ENCODE measurements around the gene CHST12.
"Not testable (repeated sequence)": the region's sequence is repeated elsewhere in the genome, so short reads cannot be mapped to it uniquely, and the experiment has no call there.

Gene CHST12

GRCh38 chr7:2466675-2467074, 63.3 kb downstream of the CHST12 start:
- no peak for DNase-seq

- DNase-seq, result no peak
Measured at GRCh38 chr7:2468227-2468626, 64.8 kb downstream of the CHST12 start.

DNA sequence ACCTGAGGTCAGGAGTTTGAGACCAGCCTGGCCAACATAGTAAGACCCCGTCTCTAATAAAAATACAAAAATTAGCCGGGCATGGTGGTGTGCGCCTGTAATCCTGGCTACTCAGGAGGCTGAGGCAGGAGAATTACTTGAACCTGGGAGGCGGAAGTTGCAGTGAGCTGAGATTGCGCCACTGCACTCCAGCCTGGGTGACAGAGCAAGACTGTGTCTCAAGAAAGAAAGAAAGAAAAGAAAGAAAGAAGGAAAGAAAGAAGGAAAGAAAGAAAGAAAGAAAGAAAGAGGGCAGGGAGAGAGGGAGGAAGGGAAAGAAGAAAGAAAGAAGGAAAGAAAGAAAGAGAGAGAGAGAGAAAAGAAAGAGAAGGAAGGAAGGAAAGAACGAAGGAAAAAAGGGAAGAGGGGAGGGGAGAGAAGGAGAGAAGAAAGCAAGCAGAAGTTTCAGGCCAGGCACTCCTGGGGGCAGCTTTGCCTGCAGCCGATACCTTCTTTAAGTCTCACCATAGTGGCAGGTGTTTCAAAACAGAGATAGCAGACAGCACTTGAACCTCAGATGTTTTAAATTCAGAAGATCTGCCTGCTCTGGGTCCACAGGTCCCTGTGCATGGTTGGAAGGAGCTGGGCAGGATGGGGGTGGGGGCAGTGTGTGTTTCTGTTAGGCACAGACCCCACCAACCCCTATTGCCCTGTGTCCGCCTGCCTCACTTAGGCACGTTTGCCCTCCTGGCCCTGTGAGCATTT, 66.2 kb downstream of the CHST12 start:
- DNase-seq, result not testable (repeated sequence)

DNA sequence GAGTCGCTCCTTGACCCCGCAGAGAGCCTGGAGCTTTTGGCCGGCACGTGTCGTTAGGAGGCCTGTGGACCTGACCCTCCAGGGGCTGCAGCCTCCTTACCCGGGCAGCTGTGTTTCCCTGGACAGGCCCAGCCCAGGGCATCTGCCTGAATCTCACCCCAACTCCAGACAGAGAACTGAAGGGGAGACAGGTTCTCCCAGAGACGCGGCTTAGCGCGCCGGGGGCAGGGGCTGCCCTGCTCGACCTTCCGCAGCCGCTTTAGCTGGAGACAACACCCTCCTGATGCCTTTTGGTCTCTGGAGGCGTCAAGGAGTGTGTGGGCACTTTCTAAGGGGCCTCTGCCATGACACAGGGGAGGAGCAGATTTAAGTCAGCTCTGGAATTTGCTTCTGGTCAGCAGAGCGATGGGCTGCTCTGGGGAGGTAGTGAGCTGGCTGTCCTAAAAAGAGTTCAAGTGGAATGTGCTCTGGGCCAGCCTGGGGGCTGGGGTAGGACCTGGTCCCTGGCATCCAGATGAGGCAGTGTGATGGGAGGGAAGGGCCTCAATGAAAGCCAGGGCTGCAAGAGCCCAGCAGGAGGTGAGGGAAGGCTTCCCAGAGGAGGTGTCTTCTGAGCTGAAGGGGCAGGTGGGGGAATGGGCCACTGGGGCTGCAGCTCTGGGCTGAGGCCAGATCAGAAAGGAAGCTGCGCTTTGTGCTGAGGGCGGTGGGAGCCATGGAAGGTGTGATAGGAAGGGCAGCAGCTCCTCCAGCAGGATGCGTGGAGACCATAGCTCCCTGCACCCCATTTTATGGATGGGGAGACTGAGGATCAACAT, 67.0 kb downstream of the CHST12 start:
- DNase-seq, result no peak

GRCh38 chr7:2471022-2471329, 67.6 kb downstream of the CHST12 start:
- no peak for DNase-seq

GRCh38 chr7:2471396-2471795, 68.0 kb downstream of the CHST12 start:
- no peak for DNase-seq

- DNase-seq, result no peak
Measured at GRCh38 chr7:2472739-2473138, 69.3 kb downstream of the CHST12 start.

DNA sequence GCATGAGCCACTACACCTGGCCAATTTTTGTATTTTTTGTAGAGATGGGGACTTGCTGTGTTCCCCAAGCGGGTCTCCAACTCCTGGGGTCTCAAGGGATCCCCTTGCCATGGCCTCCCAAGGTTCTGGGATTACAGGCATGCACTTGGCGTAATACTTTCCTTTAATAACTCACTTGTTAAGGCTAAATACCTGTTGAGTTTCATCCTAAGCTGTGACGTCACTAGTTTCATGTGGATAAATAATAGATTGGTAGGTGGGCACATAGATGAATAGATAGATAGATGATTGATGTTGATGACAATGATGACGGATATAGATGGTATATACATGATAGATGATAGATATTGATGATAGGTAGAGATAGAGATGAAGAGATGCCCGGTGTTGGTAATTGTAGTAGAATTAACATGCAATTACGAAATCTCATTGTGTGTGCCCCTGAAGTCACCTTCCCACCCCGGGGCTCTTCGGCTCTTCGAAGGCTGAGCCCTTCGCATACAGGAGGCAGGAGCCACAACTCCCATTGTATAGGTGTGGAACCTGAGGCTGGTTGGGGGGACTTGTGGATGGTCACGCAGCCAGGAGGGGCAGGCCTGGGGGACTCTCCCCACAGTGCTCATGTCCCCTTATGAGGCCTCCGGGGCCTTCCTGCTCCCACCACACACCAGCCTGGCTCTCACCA, 70.2 kb downstream of the CHST12 start:
- DNase-seq, result no peak

GRCh38 chr7:2474224-2474623, 70.8 kb downstream of the CHST12 start:
- DNase-seq, result no peak

GRCh38 chr7:2474813-2475677, 71.6 kb downstream of the CHST12 start:
- DNase-seq, result no peak

DNA sequence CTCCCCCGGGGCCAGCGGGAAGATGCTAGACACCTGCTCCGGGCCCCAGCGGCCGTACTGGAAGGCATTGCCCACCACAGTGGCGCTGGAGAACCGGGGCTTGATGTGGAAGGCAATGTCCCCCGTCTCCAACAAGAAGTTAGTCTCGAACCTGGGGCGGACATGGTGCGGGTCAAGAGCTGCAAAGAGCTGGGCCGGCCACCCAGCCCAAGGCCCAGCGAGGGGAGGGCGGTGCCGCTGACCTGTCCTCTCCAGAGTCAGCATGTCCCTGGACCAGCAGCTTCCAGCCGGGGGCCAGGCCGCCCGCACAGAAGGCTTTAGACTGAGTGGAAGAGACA, 72.2 kb downstream of the CHST12 start:
- no peak for DNase-seq

DNA sequence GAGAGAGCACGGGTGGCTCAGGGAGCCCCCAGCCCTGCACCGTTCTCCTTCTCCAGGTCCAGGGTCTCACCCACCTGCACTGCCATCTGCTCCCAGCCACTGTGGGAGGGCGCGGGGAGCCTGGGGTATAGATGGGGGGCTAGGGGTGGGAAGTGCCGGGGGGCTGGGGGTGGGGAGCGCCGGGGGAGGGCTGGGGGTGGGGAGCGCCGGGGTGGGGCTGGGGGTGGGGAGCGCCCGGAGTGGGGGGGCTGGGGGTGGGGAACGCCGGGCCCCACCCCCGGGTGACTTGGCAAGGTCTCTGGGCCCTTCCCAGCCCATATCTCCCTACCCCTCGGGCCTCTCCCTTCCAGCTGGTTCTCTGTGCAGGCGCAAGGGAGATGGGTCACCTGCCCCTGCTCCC, 72.9 kb downstream of the CHST12 start, which contains the start of gene GRIFIN:
Gene GRIFIN (minus strand): TSS at position 101 of the 400 bp plus-strand sequence. CDS start 15 bp downstream, at position 86.
- no peak for DNase-seq

GRCh38 chr7:2476776-2477446, 73.5 kb downstream of the CHST12 start:
- no peak for DNase-seq

DNA sequence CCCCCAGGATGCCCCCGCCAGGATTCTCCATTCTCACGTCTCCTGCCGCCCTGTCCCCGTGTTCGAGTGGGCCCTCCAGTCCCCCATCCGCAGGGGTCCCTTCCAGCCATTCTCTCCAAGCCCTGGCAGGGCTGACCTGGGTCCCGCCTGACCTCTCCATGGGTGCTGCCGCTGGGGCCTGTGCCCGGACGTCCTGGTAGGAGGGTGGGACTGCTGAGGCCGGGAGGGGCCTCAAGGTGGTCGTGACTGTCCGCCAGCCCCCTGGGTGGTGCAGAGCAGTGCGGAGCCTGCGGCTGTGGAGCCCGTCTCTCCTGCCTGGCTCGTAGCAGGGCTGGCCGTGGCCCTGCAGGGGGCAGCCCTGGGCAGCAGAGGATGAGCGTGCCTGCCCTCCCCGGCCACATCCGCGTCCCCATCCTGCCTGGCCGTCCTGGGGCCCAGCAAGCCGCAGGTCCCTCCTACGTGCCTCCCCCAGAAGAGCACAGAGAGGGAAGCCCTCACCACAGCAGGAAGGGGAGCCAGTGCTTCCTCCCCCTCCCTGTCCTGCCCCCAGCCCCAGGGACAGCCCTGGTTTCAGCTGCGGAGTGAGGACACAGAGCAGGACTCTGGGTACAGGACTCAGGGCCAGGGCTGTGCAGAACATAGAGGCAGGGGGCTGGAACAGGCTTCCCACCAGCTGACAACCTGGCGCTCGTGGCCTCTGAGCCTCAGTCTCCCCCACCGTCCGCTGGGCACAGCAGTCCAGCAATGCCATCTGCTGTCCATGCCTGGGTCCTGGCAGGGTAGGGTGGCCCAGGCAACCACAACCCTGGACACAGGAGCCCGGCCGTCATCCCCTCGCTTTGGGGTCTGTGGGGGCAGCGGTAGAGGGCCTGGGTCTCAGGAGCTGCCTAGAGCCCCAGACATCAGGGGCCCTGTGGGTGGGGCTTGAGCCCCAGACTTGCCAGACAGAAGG, 74.3 kb downstream of the CHST12 start:
- peak; percentile 73 for DNase-seq

GRCh38 chr7:2478399-2478785, 75.0 kb downstream of the CHST12 start:
- peak; percentile 24 for DNase-seq

- no peak for DNase-seq
Measured at GRCh38 chr7:2478800-2479199, 75.4 kb downstream of the CHST12 start.

GRCh38 chr7:2479276-2480069, 76.1 kb downstream of the CHST12 start:
- no peak for DNase-seq

DNA sequence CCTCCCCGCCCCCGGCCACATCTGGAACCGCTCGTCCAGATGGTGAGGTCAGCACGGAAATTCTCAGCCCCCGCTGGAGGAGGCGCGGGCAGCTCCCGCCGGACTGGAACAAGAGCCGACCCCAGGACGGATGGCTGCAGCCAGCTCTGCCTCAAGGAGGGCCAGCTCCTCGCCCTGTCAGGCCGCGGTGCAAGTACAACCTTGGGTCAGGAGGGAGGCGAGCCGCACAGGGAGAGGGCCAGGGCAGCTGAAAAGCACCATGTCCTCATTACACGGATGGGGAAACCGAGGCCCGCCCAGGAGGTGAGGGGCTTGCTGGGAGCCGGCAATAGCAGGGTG, 76.6 kb downstream of the CHST12 start:
- DNase-seq, result no peak

- no peak for DNase-seq
Measured at GRCh38 chr7:2481195-2481594, 77.8 kb downstream of the CHST12 start.

DNA sequence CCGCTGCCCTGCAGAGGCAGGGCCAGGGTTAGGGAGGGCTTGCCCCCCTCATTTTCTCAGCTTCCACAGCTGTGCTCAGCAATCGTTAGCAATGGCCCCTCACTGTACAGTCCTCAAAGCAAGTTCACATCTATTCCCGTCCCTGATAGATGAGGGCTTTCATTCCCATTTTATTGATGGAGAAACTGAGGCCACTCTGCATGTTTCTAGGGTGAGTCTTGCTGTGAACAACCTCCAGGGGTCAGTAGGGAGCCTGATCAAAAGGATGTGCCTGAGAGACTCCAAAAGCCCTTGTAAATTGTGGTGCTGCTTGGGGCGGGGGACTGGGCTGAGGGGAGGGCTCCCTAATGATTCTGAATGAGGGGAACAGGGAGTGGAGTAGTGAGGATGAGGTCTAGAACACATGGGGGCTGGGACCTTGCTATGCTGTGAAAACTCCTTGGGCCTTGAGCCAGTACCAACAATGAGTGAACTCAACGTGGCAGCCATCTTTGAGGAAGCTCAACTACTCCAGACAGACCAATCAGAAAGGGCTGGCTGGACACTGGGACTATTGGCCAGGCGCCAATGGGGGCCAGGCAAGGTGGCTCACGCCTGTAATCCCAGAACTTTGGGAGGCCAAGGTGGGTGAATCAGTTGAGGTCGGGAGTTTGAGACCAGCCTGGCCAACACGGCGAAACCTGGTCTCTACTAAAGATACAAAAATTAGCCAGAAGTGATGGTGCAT, 79.5 kb downstream of the CHST12 start:
- no peak for DNase-seq

Data from inflammatory macrophage treated with lipopolysaccharide for 4 hours (primary cell).